NCI-H1417 (cell line): Measurements from ENCODE around the gene SLC44A3.

Experiments
- DNase-seq, 3 experiments: peaks; one replicate each; lab custom pipeline; 2025; lab: John Stamatoyannopoulos, UW

The SLC44A3 gene

GRCh38 chr1:94873520-94874351, 53.6 kb downstream of the SLC44A3 start:
- DNase-seq: peak in 2 of 3 experiments; percentile 51 to 90

GRCh38 chr1:94874423-94874822, 54.3 kb downstream of the SLC44A3 start:
- DNase-seq: no peak

GRCh38 chr1:94875794-94876193, 55.6 kb downstream of the SLC44A3 start:
- no peak for DNase-seq

GRCh38 chr1:94876362-94876761, 56.2 kb downstream of the SLC44A3 start:
- DNase-seq: no peak

GRCh38 chr1:94878329-94878728, 58.2 kb downstream of the SLC44A3 start:
- no peak for DNase-seq

GRCh38 chr1:94883691-94884090, 63.5 kb downstream of the SLC44A3 start:
- DNase-seq: peak in 2 of 3 experiments; percentile 47 to 75

GRCh38 chr1:94884106-94884505, 63.9 kb downstream of the SLC44A3 start:
- peak in 2 of 3 experiments; percentile 47 to 75 for DNase-seq

GRCh38 chr1:94884507-94884906, 64.3 kb downstream of the SLC44A3 start:
- no peak for DNase-seq

- no peak for DNase-seq
Measured at GRCh38 chr1:94886361-94886760, 66.2 kb downstream of the SLC44A3 start.

GRCh38 chr1:94887106-94887505, 66.9 kb downstream of the SLC44A3 start:
- DNase-seq: no peak

- DNase-seq: no peak
Measured at GRCh38 chr1:94887603-94888171, 67.5 kb downstream of the SLC44A3 start.

GRCh38 chr1:94888201-94888600, 68.0 kb downstream of the SLC44A3 start:
- no peak for DNase-seq

- DNase-seq: no peak
Measured at GRCh38 chr1:94892604-94893254, 72.6 kb downstream of the SLC44A3 start.

GRCh38 chr1:94894630-94895029, 74.5 kb downstream of the SLC44A3 start:
- no peak for DNase-seq

- no peak for DNase-seq
Measured at GRCh38 chr1:94895518-94895917, 75.4 kb downstream of the SLC44A3 start.

GRCh38 chr1:94898491-94899385, 78.6 kb downstream of the SLC44A3 start:
- DNase-seq: peak in 1 of 3 experiments; percentile 85

- no peak for DNase-seq
Measured at GRCh38 chr1:94899756-94900155, 79.6 kb downstream of the SLC44A3 start.

GRCh38 chr1:94901841-94902240, 81.7 kb downstream of the SLC44A3 start:
- DNase-seq: peak; percentile 29 to 59 (median 50)

- DNase-seq: no peak
Measured at GRCh38 chr1:94903280-94904009, 83.3 kb downstream of the SLC44A3 start.

GRCh38 chr1:94905207-94905606, 85.0 kb downstream of the SLC44A3 start:
- DNase-seq: no peak

- DNase-seq: no peak
Measured at GRCh38 chr1:94906382-94906781, 86.2 kb downstream of the SLC44A3 start.
